ENCODE data around the gene PCGF6. TPM values are rescaled to one million over a fixed set of nuclear protein-coding genes. Genes with fewer than 3 reads are reported as not detected.

PCGF6 gene
- total and polyA plus RNA-seq, 10 donors: 6.0 to 11.3 (median 8.6) TPM

DNA sequence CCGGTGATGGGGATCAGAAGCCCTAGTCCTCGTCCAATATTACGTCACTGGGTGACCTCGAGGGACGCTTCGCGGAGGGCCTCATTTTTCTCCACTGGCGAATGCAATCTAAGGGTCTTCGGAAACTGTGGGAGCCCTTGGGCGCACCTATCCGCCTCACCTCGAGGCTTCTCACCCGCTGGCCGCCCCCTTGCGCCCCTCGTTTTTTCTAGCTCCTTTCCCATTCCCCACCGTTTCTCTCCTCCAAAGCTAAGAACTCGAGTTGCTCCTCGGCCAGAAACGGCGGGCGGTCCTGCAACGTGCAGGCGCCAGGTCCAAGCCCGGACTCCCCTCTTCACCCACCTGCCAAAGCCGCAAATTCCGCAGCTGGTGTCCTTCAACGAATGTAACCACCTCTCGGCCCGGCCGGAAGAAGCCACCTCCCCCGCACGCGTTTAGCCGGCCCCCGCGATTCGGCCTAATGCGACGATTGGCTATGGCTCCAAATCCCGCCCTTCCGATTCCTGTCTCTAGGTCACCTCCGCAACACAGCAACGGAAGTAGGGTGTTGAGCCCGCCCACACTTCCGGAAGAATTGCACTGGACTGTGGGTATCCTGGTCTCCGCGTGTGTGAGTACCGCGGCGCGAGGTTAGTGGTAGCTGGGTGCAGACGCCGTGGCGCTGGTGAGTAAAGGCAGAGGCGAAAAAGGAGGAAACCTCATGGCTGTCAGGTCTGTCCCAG, 45.3 kb upstream of the PCGF6 start, which contains the start of the genes ATP5MK and PDCD11:
ATP5MK (minus strand) TSS at position 409 of the 722 bp plus-strand sequence. CDS start 4,018 bp downstream, outside the sequence.
PDCD11 (plus strand) TSS at position 560 of the 722 bp plus-strand sequence. CDS start 1,801 bp downstream, outside the sequence.
- TF ChIP-seq POLR2AphosphoS5 (IDR thresholded peaks at IDR 0.05): peak; percentile 92 to 94 (median 92)
- TF ChIP-seq, protein P1, sequence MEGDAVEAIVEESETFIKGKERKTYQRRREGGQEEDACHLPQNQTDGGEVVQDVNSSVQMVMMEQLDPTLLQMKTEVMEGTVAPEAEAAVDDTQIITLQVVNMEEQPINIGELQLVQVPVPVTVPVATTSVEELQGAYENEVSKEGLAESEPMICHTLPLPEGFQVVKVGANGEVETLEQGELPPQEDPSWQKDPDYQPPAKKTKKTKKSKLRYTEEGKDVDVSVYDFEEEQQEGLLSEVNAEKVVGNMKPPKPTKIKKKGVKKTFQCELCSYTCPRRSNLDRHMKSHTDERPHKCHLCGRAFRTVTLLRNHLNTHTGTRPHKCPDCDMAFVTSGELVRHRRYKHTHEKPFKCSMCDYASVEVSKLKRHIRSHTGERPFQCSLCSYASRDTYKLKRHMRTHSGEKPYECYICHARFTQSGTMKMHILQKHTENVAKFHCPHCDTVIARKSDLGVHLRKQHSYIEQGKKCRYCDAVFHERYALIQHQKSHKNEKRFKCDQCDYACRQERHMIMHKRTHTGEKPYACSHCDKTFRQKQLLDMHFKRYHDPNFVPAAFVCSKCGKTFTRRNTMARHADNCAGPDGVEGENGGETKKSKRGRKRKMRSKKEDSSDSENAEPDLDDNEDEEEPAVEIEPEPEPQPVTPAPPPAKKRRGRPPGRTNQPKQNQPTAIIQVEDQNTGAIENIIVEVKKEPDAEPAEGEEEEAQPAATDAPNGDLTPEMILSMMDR (IDR thresholded peaks at IDR 0.05 in 8 of 11, conservative IDR thresholded peaks at IDR 0.05 in 3 of 11): peak in 3 of 11 experiments; percentile 8 to 33 (median 25)
- TF ChIP-seq POLR2A (IDR thresholded peaks at IDR 0.05): peak in 2 of 3 donors; percentile 30 to 44
- intact Hi-C loops (cut with DNase I; ENCODE audit: low total_unique reads): no loop called here
- H3K4me1 ChIP-seq: peaks cover 23 to 70% (median 50%) of the 10 kb centered on the region in 6 donors
- H3K27me3 ChIP-seq (replicated peaks in 1 of 7): no peaks in the 10 kb centered on the region
- 0 to 1% (median 0%) methylated on average over 44 to 56 of the region's 56 CpGs for WGBS, 5 donors
- peak within 1 kb of the TSS; percentile 70 to 91 (median 86) for H3K27ac ChIP-seq
- DNase-seq: peak; percentile 99
- H3K9me3 ChIP-seq: no peaks in the 10 kb centered on the region
- H3K36me3 ChIP-seq: peaks cover 0 to 65% (median 37%) of the 10 kb centered on the region in 6 donors
- peak within 1 kb of the TSS; percentile 77 to 99 (median 92) for H3K4me3 ChIP-seq

GRCh38 chr10:103395754-103396066, 44.8 kb upstream of the PCGF6 start:
- peaks cover 23 to 70% (median 50%) of the 10 kb centered on the region in 6 donors for H3K4me1 ChIP-seq
- intact Hi-C loops (cut with DNase I; ENCODE audit: low total_unique reads): no loop called here
- 2 to 5% (median 3%) methylated on average over 11 of the region's 11 CpGs for WGBS, 5 donors

DNA sequence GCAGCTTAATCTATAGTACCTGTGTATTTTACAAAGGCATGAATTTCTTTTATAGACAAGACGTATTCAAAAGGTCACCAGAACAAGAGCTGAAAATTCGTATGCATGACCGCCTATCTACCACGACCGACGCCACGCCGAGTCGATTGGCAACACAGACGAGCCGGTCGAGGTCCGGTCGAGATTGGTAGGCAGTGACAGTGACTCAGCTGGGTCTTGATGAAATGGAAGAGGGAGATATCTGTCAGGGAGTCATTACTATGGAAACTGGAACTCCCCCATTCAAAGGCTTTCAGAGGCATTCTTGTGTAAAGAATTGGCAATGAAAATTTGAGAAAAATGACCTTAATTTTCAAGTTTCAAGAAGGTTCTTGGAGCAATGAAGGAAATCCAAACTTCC, 43.2 kb upstream of the PCGF6 start:
- H3K4me3 ChIP-seq: no peak overlapping the region
- no peaks in the 10 kb centered on the region for H3K27me3 ChIP-seq (replicated peaks in 1 of 7)
- H3K9me3 ChIP-seq: no peaks in the 10 kb centered on the region
- no peak for DNase-seq
- H3K36me3 ChIP-seq: peaks cover 0 to 65% (median 38%) of the 10 kb centered on the region in 6 donors
- WGBS, 5 donors: 86 to 89% (median 87%) methylated on average over 14 of the region's 14 CpGs
- TF ChIP-seq, protein P1 (IDR thresholded peaks at IDR 0.05 in 8 of 11, conservative IDR thresholded peaks at IDR 0.05 in 3 of 11): no peak
- no peak for TF ChIP-seq POLR2A (IDR thresholded peaks at IDR 0.05)
- TF ChIP-seq POLR2AphosphoS5 (IDR thresholded peaks at IDR 0.05): no peak
- no peak overlapping the region for H3K27ac ChIP-seq
- H3K4me1 ChIP-seq: peaks cover 23 to 63% (median 50%) of the 10 kb centered on the region in 6 donors
- intact Hi-C loops (cut with DNase I; ENCODE audit: low total_unique reads): no loop called here

More at GRCh38 chr10:103395754-103396066, 44.8 kb upstream of the PCGF6 start:
- no peak for TF ChIP-seq POLR2AphosphoS5 (IDR thresholded peaks at IDR 0.05)
- TF ChIP-seq, protein P1 (IDR thresholded peaks at IDR 0.05 in 8 of 11, conservative IDR thresholded peaks at IDR 0.05 in 3 of 11): no peak
- no peak for TF ChIP-seq POLR2A (IDR thresholded peaks at IDR 0.05)
- H3K27me3 ChIP-seq (replicated peaks in 1 of 7): no peaks in the 10 kb centered on the region
- peaks cover 0 to 65% (median 37%) of the 10 kb centered on the region in 6 donors for H3K36me3 ChIP-seq
- H3K27ac ChIP-seq: peak overlapping the region in 7 of 8 donors; percentile 70 to 91 (median 87)
- no peak for DNase-seq
- H3K4me3 ChIP-seq: peak overlapping the region; percentile 77 to 99 (median 92)
- no peaks in the 10 kb centered on the region for H3K9me3 ChIP-seq

- Histone ChIP-seq H3K27ac (peak overlapping the region in 2 of 8 donors; percentile 21 to 45), H3K27me3 (replicated peaks in 1 of 7) (no peaks in the 10 kb centered on the region), H3K36me3 (peaks cover 0 to 100% (median 73%) of the 10 kb centered on the region in 6 donors), H3K4me1 (no peaks in the 10 kb centered on the region), H3K4me3 (no peak overlapping the region), H3K9me3 (no peaks in the 10 kb centered on the region)
- DNase-seq: no peak
- TF ChIP-seq, protein P1 (IDR thresholded peaks at IDR 0.05 in 8 of 11, conservative IDR thresholded peaks at IDR 0.05 in 3 of 11): no peak
- no peak for TF ChIP-seq POLR2A (IDR thresholded peaks at IDR 0.05)
- TF ChIP-seq POLR2AphosphoS5 (IDR thresholded peaks at IDR 0.05): no peak
- intact Hi-C loops (cut with DNase I; ENCODE audit: low total_unique reads): no loop called here
- WGBS, 5 donors: 82 to 89% (median 88%) methylated on average over 5 of the region's 5 CpGs
Measured at GRCh38 chr10:103382769-103383168, 31.8 kb upstream of the PCGF6 start.
